ENCODE data around the gene OSBP2.

DNA sequence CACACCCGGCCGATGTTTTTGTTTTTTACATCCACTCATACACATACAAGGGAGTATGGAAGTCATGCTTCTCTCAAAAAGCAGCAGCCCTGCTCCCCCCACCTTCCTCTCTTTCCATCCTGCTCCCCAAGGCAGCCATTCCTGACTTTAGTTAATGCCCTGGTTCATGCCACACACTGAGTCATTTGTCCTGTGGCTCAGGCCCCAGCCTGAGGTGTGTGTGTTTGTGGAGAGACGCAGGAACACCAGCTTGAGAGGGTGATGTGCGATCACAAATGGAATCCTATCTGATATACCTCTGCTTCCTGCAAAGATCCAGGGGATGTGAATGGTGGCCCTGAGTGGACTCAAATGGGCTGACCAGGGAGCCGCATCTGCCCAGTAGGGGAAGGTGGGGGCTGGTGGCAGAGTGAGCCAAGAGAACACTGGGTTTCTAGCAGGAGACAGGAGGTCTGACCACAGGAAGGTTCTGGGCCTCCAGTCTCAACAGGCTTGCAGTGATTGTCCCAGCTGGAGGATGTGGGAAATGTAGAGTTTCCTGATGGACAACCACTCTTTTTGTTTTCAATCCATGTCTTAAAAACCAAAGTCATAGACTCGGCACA lies 86.7 kb downstream of the OSBP2 start:
- TF ChIP-seq, protein P1, sequence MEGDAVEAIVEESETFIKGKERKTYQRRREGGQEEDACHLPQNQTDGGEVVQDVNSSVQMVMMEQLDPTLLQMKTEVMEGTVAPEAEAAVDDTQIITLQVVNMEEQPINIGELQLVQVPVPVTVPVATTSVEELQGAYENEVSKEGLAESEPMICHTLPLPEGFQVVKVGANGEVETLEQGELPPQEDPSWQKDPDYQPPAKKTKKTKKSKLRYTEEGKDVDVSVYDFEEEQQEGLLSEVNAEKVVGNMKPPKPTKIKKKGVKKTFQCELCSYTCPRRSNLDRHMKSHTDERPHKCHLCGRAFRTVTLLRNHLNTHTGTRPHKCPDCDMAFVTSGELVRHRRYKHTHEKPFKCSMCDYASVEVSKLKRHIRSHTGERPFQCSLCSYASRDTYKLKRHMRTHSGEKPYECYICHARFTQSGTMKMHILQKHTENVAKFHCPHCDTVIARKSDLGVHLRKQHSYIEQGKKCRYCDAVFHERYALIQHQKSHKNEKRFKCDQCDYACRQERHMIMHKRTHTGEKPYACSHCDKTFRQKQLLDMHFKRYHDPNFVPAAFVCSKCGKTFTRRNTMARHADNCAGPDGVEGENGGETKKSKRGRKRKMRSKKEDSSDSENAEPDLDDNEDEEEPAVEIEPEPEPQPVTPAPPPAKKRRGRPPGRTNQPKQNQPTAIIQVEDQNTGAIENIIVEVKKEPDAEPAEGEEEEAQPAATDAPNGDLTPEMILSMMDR (conservative IDR thresholded peaks at IDR 0.05; ENCODE audit: low read depth in 2 of 2) = no peak
- TF ChIP-seq POLR2AphosphoS5 (IDR thresholded peaks at IDR 0.05; ENCODE audit: low read depth) (no peak), CREB1 (CRISPR knock-in tag; IDR thresholded peaks at IDR 0.05; ENCODE audit: low read depth) (no peak), JUNB (IDR thresholded peaks at IDR 0.05; ENCODE audit: unreplicated experiment) (no peak), EZH2 (IDR thresholded peaks at IDR 0.05; ENCODE audit: low read depth, unreplicated experiment) (no peak)
- TF ChIP-seq, protein P2, sequence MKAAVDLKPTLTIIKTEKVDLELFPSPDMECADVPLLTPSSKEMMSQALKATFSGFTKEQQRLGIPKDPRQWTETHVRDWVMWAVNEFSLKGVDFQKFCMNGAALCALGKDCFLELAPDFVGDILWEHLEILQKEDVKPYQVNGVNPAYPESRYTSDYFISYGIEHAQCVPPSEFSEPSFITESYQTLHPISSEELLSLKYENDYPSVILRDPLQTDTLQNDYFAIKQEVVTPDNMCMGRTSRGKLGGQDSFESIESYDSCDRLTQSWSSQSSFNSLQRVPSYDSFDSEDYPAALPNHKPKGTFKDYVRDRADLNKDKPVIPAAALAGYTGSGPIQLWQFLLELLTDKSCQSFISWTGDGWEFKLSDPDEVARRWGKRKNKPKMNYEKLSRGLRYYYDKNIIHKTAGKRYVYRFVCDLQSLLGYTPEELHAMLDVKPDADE (IDR thresholded peaks at IDR 0.05) = no peak
- TF ChIP-seq, protein P3, sequence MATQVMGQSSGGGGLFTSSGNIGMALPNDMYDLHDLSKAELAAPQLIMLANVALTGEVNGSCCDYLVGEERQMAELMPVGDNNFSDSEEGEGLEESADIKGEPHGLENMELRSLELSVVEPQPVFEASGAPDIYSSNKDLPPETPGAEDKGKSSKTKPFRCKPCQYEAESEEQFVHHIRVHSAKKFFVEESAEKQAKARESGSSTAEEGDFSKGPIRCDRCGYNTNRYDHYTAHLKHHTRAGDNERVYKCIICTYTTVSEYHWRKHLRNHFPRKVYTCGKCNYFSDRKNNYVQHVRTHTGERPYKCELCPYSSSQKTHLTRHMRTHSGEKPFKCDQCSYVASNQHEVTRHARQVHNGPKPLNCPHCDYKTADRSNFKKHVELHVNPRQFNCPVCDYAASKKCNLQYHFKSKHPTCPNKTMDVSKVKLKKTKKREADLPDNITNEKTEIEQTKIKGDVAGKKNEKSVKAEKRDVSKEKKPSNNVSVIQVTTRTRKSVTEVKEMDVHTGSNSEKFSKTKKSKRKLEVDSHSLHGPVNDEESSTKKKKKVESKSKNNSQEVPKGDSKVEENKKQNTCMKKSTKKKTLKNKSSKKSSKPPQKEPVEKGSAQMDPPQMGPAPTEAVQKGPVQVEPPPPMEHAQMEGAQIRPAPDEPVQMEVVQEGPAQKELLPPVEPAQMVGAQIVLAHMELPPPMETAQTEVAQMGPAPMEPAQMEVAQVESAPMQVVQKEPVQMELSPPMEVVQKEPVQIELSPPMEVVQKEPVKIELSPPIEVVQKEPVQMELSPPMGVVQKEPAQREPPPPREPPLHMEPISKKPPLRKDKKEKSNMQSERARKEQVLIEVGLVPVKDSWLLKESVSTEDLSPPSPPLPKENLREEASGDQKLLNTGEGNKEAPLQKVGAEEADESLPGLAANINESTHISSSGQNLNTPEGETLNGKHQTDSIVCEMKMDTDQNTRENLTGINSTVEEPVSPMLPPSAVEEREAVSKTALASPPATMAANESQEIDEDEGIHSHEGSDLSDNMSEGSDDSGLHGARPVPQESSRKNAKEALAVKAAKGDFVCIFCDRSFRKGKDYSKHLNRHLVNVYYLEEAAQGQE (IDR thresholded peaks at IDR 0.05; ENCODE audit: unreplicated experiment) = no peak
